Liver (tissue), 9 donors: ENCODE results near the gene ALKBH5. TPM values are rescaled to one million over a fixed set of nuclear protein-coding genes. Genes with fewer than 3 reads are reported as not detected.

Experiments used
- DNase-seq: peaks from one replicate; pipeline ENCODE4 v3.0.0-alpha.2; 2017; ENCODE audit warnings: low spot score
- H3K27ac ChIP-seq, 2 donors: one replicate each; pipeline ENCODE4 v1.7.0; 2013; ENCODE audit warnings: inconsistent platforms in 2 of 2, low read length in 2 of 2, control low read depth in 1 of 2, low read depth in 1 of 2, mild to moderate bottlenecking in 1 of 2
- H3K27me3 ChIP-seq, 4 donors: one replicate each; pipeline versions ENCODE4 v1.6.1 to v1.7.0; 2013; ENCODE audit warnings: low read length in 3 of 4, inconsistent platforms in 1 of 4, mild to moderate bottlenecking in 1 of 4, moderate library complexity in 1 of 4; ENCODE audit not compliant: control insufficient read depth in 4 of 4, insufficient read depth in 4 of 4
- H3K36me3 ChIP-seq, 4 donors: one replicate each; pipeline versions ENCODE4 v1.6.1 to v1.7.0; 2013; ENCODE audit warnings: low read length in 3 of 4, mild to moderate bottlenecking in 3 of 4, low read depth in 1 of 4, moderate library complexity in 1 of 4; ENCODE audit not compliant: control insufficient read depth in 4 of 4, insufficient read depth in 3 of 4
- H3K4me1 ChIP-seq, 4 donors: one replicate each; pipeline versions ENCODE4 v1.6.1 to v1.7.0; 2013; ENCODE audit warnings: low read length in 3 of 4, mild to moderate bottlenecking in 3 of 4, moderate library complexity in 1 of 4; ENCODE audit not compliant: control insufficient read depth in 4 of 4, insufficient read depth in 4 of 4
- H3K4me3 ChIP-seq, 3 donors: one replicate each; pipeline versions ENCODE4 v1.6.1 to v1.7.0; 2013; ENCODE audit warnings: low read length in 3 of 3, control low read depth in 1 of 3, low read depth in 1 of 3, mild to moderate bottlenecking in 1 of 3
- H3K9ac ChIP-seq, 2 donors: one replicate each; pipeline ENCODE4 v1.7.0; 2013; ENCODE audit warnings: low read length in 2 of 2, mild to moderate bottlenecking in 2 of 2, moderate library complexity in 2 of 2, control low read depth in 1 of 2, low read depth in 1 of 2
- H3K9me3 ChIP-seq, 4 donors: one replicate each; pipeline versions ENCODE4 v1.6.1 to v1.7.0; 2013; ENCODE audit warnings: low read length in 3 of 4; ENCODE audit not compliant: control insufficient read depth in 4 of 4
- ATF3 ChIP-seq: IDR thresholded peaks from 2 replicates; pipeline ENCODE4 v1.6.1; 2016; ENCODE audit warnings: antibody characterized with exemption
- CTCF ChIP-seq: fragments of 150-350 bp; IDR thresholded peaks from 2 replicates; pipeline ENCODE4 v1.5.1; 2017; ENCODE audit warnings: improper control_type of control experiment, low read depth, low read length; ENCODE audit not compliant: missing input control
- EGR1 ChIP-seq, 2 donors: IDR thresholded peaks; 2 replicates each; pipeline ENCODE4 v1.6.1; 2016 to 2018; ENCODE audit warnings: antibody characterized with exemption in 2 of 2, low read depth in 2 of 2
- FOXA1 ChIP-seq: IDR thresholded peaks from 2 replicates; pipeline ENCODE4 v1.6.1; 2016; ENCODE audit warnings: antibody characterized with exemption
- FOXA2 ChIP-seq: IDR thresholded peaks from 2 replicates; pipeline ENCODE4 v1.6.1; 2016; ENCODE audit warnings: antibody characterized with exemption
- GABPA ChIP-seq, 2 donors: IDR thresholded peaks in 1 of 2; conservative IDR thresholded peaks in 1 of 2; 2 replicates each; pipeline ENCODE4 v1.6.1; 2016; ENCODE audit warnings: antibody characterized with exemption in 2 of 2, mild to moderate bottlenecking in 1 of 2, moderate library complexity in 1 of 2
- HNF4A ChIP-seq, 2 donors: conservative IDR thresholded peaks; 2 replicates each; pipeline ENCODE4 v1.6.1; 2016; ENCODE audit warnings: antibody characterized with exemption in 2 of 2, mild to moderate bottlenecking in 2 of 2
- HNF4G ChIP-seq: IDR thresholded peaks from 2 replicates; pipeline ENCODE4 v1.6.1; 2016; ENCODE audit warnings: antibody characterized with exemption
- JUND ChIP-seq, 2 donors: IDR thresholded peaks; 2 replicates each; pipeline ENCODE4 v1.6.1; 2016; ENCODE audit warnings: antibody characterized with exemption in 2 of 2
- MAX ChIP-seq: IDR thresholded peaks from 2 replicates; pipeline ENCODE4 v1.6.1; 2016; ENCODE audit warnings: antibody characterized with exemption
- NR2F2 ChIP-seq: IDR thresholded peaks from 2 replicates; pipeline ENCODE4 v1.6.1; 2016; ENCODE audit warnings: antibody characterized with exemption
- RAD21 ChIP-seq, 2 donors: IDR thresholded peaks; 2 replicates each; pipeline ENCODE4 v1.6.1; 2016; ENCODE audit warnings: antibody characterized with exemption in 2 of 2, mild to moderate bottlenecking in 2 of 2
- REST ChIP-seq: IDR thresholded peaks from 2 replicates; pipeline ENCODE4 v1.6.1; 2016; ENCODE audit warnings: antibody characterized with exemption, mild to moderate bottlenecking
- RXRA ChIP-seq, 2 donors: IDR thresholded peaks; 2 replicates each; pipeline ENCODE4 v1.6.1; 2017 to 2018; ENCODE audit warnings: antibody characterized with exemption in 2 of 2, mild to moderate bottlenecking in 1 of 2
- SP1 ChIP-seq: IDR thresholded peaks from 2 replicates; pipeline ENCODE4 v1.6.1; 2018; ENCODE audit warnings: antibody characterized with exemption, mild to moderate bottlenecking
- TAF1 ChIP-seq: conservative IDR thresholded peaks from 2 replicates; pipeline ENCODE4 v1.6.1; 2016; ENCODE audit warnings: antibody characterized with exemption, mild to moderate bottlenecking
- YY1 ChIP-seq: IDR thresholded peaks from 2 replicates; pipeline ENCODE4 v1.6.1; 2016; ENCODE audit warnings: antibody characterized with exemption, mild to moderate bottlenecking
- ZBTB33 ChIP-seq: IDR thresholded peaks from 2 replicates; pipeline ENCODE4 v1.6.1; 2016; ENCODE audit warnings: antibody characterized with exemption
- WGBS: extraction: QIAGEN DNeasy Blood & Tissue Kit; methylation state at CpG from one replicate; pipeline ENCODE4 v1.1.7; 2013; 5-methylcytosine and 5-hydroxymethylcytosine counted together
- polyA plus RNA-seq, 2 donors: library from polyadenylated mRNA; stranded (reverse) in 1 of 2; unstranded in 1 of 2; fragments of 200-250 nt in 1 of 2; fragments of >200 nt in 1 of 2; fragmentation: Nextera tagmentation in 1 of 2; extraction: Ambion mirVana in 1 of 2; gene quantifications; one replicate each; pipeline versions ENCODE4 v1.2.1 to v1.2.3, GENCODE V29; 2013 to 2015
- total RNA-seq, 2 donors: library from RNA; depleted of rRNA; stranded (reverse); fragments of >200 nt; gene quantifications; one replicate each; pipeline ENCODE4 v1.2.3, GENCODE V29; 2014
- donor health status: healthy.
- donor health status: healthy.
- donor health status: healthy.
- donor health status: healthy.
- donor health status: healthy.

The ALKBH5 gene
- total and polyA plus RNA-seq, 4 donors: 30.5 to 67.8 (median 46.3) TPM

- no peaks in the 10 kb centered on the region for H3K27me3 ChIP-seq
- TF ChIP-seq HNF4A (conservative IDR thresholded peaks at IDR 0.05) (no peak), NR2F2 (peak; percentile 18), RXRA (IDR thresholded peaks at IDR 0.05) (peak in 1 of 2 donors; percentile 7)
- no peak overlapping the region for H3K27ac ChIP-seq
- no peaks in the 10 kb centered on the region for H3K4me1 ChIP-seq
- no peaks in the 10 kb centered on the region for H3K36me3 ChIP-seq
- H3K9ac ChIP-seq: no peak overlapping the region
- 62% methylated on average over 4 of the region's 4 CpGs for WGBS
- H3K9me3 ChIP-seq: no peaks in the 10 kb centered on the region
- DNase-seq: no peak
- H3K4me3 ChIP-seq: no peak overlapping the region
Observed at GRCh38 chr17:18218756-18219415, 35.3 kb downstream of the ALKBH5 start.

- WGBS: 90% methylated on average over 4 of the region's 4 CpGs
- H3K27me3 ChIP-seq: no peaks in the 10 kb centered on the region
- DNase-seq: no peak
Observed at GRCh38 chr17:18224053-18224386, 40.4 kb downstream of the ALKBH5 start.

More at GRCh38 chr17:18224053-18224386, 40.4 kb downstream of the ALKBH5 start:
- no peak overlapping the region for H3K9ac ChIP-seq
- H3K4me3 ChIP-seq: no peak overlapping the region
- H3K36me3 ChIP-seq: no peaks in the 10 kb centered on the region
- H3K4me1 ChIP-seq: peaks cover 0 to 15% (median 6%) of the 10 kb centered on the region in 4 donors
- TF ChIP-seq RXRA (IDR thresholded peaks at IDR 0.05) (no peak), FOXA2 (no peak), YY1 (no peak), GABPA (IDR thresholded peaks at IDR 0.05 in 1 of 2, conservative IDR thresholded peaks at IDR 0.05 in 1 of 2) (no peak), REST (no peak), ZBTB33 (no peak), HNF4G (no peak), MAX (no peak), SP1 (no peak), JUND (IDR thresholded peaks at IDR 0.05) (no peak), CTCF (no peak), RAD21 (IDR thresholded peaks at IDR 0.05) (no peak), ATF3 (no peak), TAF1 (no peak), FOXA1 (no peak), HNF4A (conservative IDR thresholded peaks at IDR 0.05) (no peak), NR2F2 (no peak), EGR1 (IDR thresholded peaks at IDR 0.05; ENCODE audit: low read depth in 2 of 2) (no peak)
- H3K9me3 ChIP-seq: no peaks in the 10 kb centered on the region
- no peak overlapping the region for H3K27ac ChIP-seq
